Activated T-helper 2 cell treated with anti-CD3 and anti-CD28 coated beads, Interferon-gamma antibody, Interleukin-2, Interleukin-4, amounts not matched to agents 10 μg/mL and 5 μg/mL and 100 μg/mL, durations not matched to agents 14 hours and 24 hours and 36 hours (primary cell): ENCODE measurements around the gene ODC1. TPM values are rescaled to one million over a fixed set of nuclear protein-coding genes. Genes with fewer than 3 reads are reported as not detected.

ENCODE experiments used
- DNase-seq: peaks from one replicate; pipeline ENCODE4 v3.0.0; 2021; ENCODE audit warnings: low spot score
- H3K27ac Mint-ChIP-seq: one replicate; pipeline ENCODE4 v1.8.0; 2021; ENCODE audit warnings: mixed read lengths
- H3K27me3 Mint-ChIP-seq: one replicate; pipeline ENCODE4 v1.8.0; 2021; ENCODE audit warnings: low read depth, mixed read lengths
- H3K36me3 Mint-ChIP-seq: one replicate; pipeline ENCODE4 v1.8.0; 2021; ENCODE audit warnings: low read depth, mixed read lengths
- H3K4me1 Mint-ChIP-seq: one replicate; pipeline ENCODE4 v1.8.0; 2021; ENCODE audit warnings: low read depth, mixed read lengths
- H3K4me3 Mint-ChIP-seq: one replicate; pipeline ENCODE4 v1.8.0; 2021; ENCODE audit warnings: low read depth, mild to moderate bottlenecking, moderate library complexity, mixed read lengths
- H3K9me3 Mint-ChIP-seq: one replicate; pipeline ENCODE4 v1.8.0; 2021; ENCODE audit warnings: mixed read lengths
- intact Hi-C: fragments of 100-400 bp; cut with micrococcal nuclease; formaldehyde crosslinking; loops from one replicate; pipeline ENCODE4 v1.15.1; 2023
- total RNA-seq: library from RNA; stranded (reverse); gene quantifications from 2 replicates; pipeline ENCODE4 v1.2.3, GENCODE V29; 2022

The ODC1 gene
- total RNA-seq, 1 donor from 2014 or later, result 161 TPM

- H3K27ac Mint-ChIP-seq, result no peak overlapping the region
- peaks cover 48% of the 10 kb centered on the region for H3K4me1 Mint-ChIP-seq
- intact Hi-C loops, result loop anchor here (1.0 kb wide), 1 partner anchor 34 kb away; no protein-coding TSS in a partner anchor
- no peak overlapping the region for H3K4me3 Mint-ChIP-seq
- H3K9me3 Mint-ChIP-seq, result no peaks in the 10 kb centered on the region
- no peak for DNase-seq
- peaks cover 14% of the 10 kb centered on the region for H3K36me3 Mint-ChIP-seq
- no peaks in the 10 kb centered on the region for H3K27me3 Mint-ChIP-seq
Measured at GRCh38 chr2:10410823-10411437, 37.2 kb downstream of the ODC1 start.

GRCh38 chr2:10410001-10410822, 37.9 kb downstream of the ODC1 start:
- intact Hi-C loops, result loop anchor here (1.0 kb wide), 1 partner anchor 35 kb away; no protein-coding TSS in a partner anchor
- Mint-ChIP-seq H3K27ac (no peak overlapping the region), H3K9me3 (no peaks in the 10 kb centered on the region), H3K4me3 (peak overlapping the region; percentile 8), H3K27me3 (no peaks in the 10 kb centered on the region), H3K36me3 (peaks cover 14% of the 10 kb centered on the region), H3K4me1 (peaks cover 48% of the 10 kb centered on the region)
- no peak for DNase-seq

GRCh38 chr2:10408649-10409579, 39.2 kb downstream of the ODC1 start:
- H3K36me3 Mint-ChIP-seq, result peaks cover 17% of the 10 kb centered on the region
- peak; percentile 79 for DNase-seq
- no peaks in the 10 kb centered on the region for H3K9me3 Mint-ChIP-seq
- peak overlapping the region; percentile 95 for H3K27ac Mint-ChIP-seq
- peak overlapping the region; percentile 76 for H3K4me3 Mint-ChIP-seq
- intact Hi-C loops, result loop anchor here (1.0 to 2.0 kb wide), 5 partner anchors 26 to 285 kb away; partner anchors contain the start of gene HPCAL1
- H3K27me3 Mint-ChIP-seq, result no peaks in the 10 kb centered on the region
- H3K4me1 Mint-ChIP-seq, result peaks cover 49% of the 10 kb centered on the region

GRCh38 chr2:10407841-10408648, 40.1 kb downstream of the ODC1 start:
- peak; percentile 47 for DNase-seq
- Mint-ChIP-seq H3K4me1 (peaks cover 51% of the 10 kb centered on the region), H3K4me3 (peak overlapping the region; percentile 76), H3K9me3 (no peaks in the 10 kb centered on the region), H3K27me3 (no peaks in the 10 kb centered on the region), H3K27ac (peak overlapping the region; percentile 95), H3K36me3 (peaks cover 20% of the 10 kb centered on the region)
- intact Hi-C loops, result loop anchor here (1.0 to 2.0 kb wide), 5 partner anchors 25 to 284 kb away; partner anchors contain the start of gene HPCAL1

GRCh38 chr2:10407432-10407831, 40.7 kb downstream of the ODC1 start:
- peak overlapping the region; percentile 76 for H3K4me3 Mint-ChIP-seq
- no peak for DNase-seq
- no peaks in the 10 kb centered on the region for H3K27me3 Mint-ChIP-seq
- H3K27ac Mint-ChIP-seq, result peak overlapping the region; percentile 95
- no peaks in the 10 kb centered on the region for H3K9me3 Mint-ChIP-seq
- peaks cover 23% of the 10 kb centered on the region for H3K36me3 Mint-ChIP-seq
- H3K4me1 Mint-ChIP-seq, result peaks cover 50% of the 10 kb centered on the region
- intact Hi-C loops, result no loop called here

GRCh38 chr2:10406491-10407188, 41.5 kb downstream of the ODC1 start:
- H3K27ac Mint-ChIP-seq, result no peak overlapping the region
- H3K36me3 Mint-ChIP-seq, result peaks cover 16% of the 10 kb centered on the region
- H3K9me3 Mint-ChIP-seq, result no peaks in the 10 kb centered on the region
- intact Hi-C loops, result no loop called here
- DNase-seq, result no peak
- peaks cover 51% of the 10 kb centered on the region for H3K4me1 Mint-ChIP-seq
- no peak overlapping the region for H3K4me3 Mint-ChIP-seq
- H3K27me3 Mint-ChIP-seq, result no peaks in the 10 kb centered on the region

- H3K4me1 Mint-ChIP-seq, result peaks cover 58% of the 10 kb centered on the region
- H3K36me3 Mint-ChIP-seq, result peaks cover 22% of the 10 kb centered on the region
- no peak for DNase-seq
- no peaks in the 10 kb centered on the region for H3K27me3 Mint-ChIP-seq
- intact Hi-C loops, result no loop called here
- H3K9me3 Mint-ChIP-seq, result no peaks in the 10 kb centered on the region
- H3K27ac Mint-ChIP-seq, result no peak overlapping the region
- H3K4me3 Mint-ChIP-seq, result no peak overlapping the region
Measured at GRCh38 chr2:10406016-10406415, 42.1 kb downstream of the ODC1 start.

GRCh38 chr2:10405448-10405847, 42.7 kb downstream of the ODC1 start:
- peaks cover 60% of the 10 kb centered on the region for H3K4me1 Mint-ChIP-seq
- H3K27ac Mint-ChIP-seq, result no peak overlapping the region
- no peak overlapping the region for H3K4me3 Mint-ChIP-seq
- intact Hi-C loops, result no loop called here
- no peak for DNase-seq
- no peaks in the 10 kb centered on the region for H3K9me3 Mint-ChIP-seq
- no peaks in the 10 kb centered on the region for H3K27me3 Mint-ChIP-seq
- peaks cover 24% of the 10 kb centered on the region for H3K36me3 Mint-ChIP-seq

- no peak overlapping the region for H3K4me3 Mint-ChIP-seq
- H3K9me3 Mint-ChIP-seq, result no peaks in the 10 kb centered on the region
- no peaks in the 10 kb centered on the region for H3K27me3 Mint-ChIP-seq
- no peak for DNase-seq
- H3K4me1 Mint-ChIP-seq, result peaks cover 63% of the 10 kb centered on the region
- intact Hi-C loops, result no loop called here
- H3K27ac Mint-ChIP-seq, result no peak overlapping the region
- peaks cover 31% of the 10 kb centered on the region for H3K36me3 Mint-ChIP-seq
Measured at GRCh38 chr2:10404324-10405143, 43.6 kb downstream of the ODC1 start.

GRCh38 chr2:10402653-10403215, 45.4 kb downstream of the ODC1 start:
- no peak overlapping the region for H3K27ac Mint-ChIP-seq
- peaks cover 43% of the 10 kb centered on the region for H3K36me3 Mint-ChIP-seq

More at GRCh38 chr2:10402653-10403215, 45.4 kb downstream of the ODC1 start:
- DNase-seq, result no peak
- Mint-ChIP-seq H3K9me3 (no peaks in the 10 kb centered on the region), H3K27me3 (no peaks in the 10 kb centered on the region), H3K4me1 (peaks cover 47% of the 10 kb centered on the region), H3K4me3 (no peak overlapping the region)
- intact Hi-C loops, result no loop called here
